PFSK-1 (cell line): Measurements from ENCODE around the gene ESR2.

Source experiments
- FOXP2 ChIP-seq: optimal IDR thresholded peaks from 2 replicates; pipeline ENCODE3; 2011; ENCODE audit warnings: borderline replicate concordance, control low read depth, inconsistent platforms; ENCODE audit not compliant: insufficient read depth; ENCODE audit errors: extremely low read length, extremely low read depth
- POLR2AphosphoS5 ChIP-seq: IDR thresholded peaks from 2 replicates; pipeline ENCODE4 v1.6.1; 2012; ENCODE audit warnings: low read depth, mild to moderate bottlenecking, control low read depth, low read length, moderate library complexity
- SIN3A ChIP-seq: IDR thresholded peaks from 2 replicates; pipeline ENCODE4 v1.6.1; 2012; ENCODE audit warnings: mild to moderate bottlenecking, low read length, moderate library complexity, borderline replicate concordance; ENCODE audit not compliant: insufficient read depth
- TAF1 ChIP-seq: IDR thresholded peaks from 2 replicates; pipeline ENCODE4 v1.6.1; 2012; ENCODE audit warnings: low read length, control low read depth, borderline replicate concordance; ENCODE audit not compliant: insufficient read depth
- TF ChIP-seq, protein P1 (sequence below), 2 experiments: IDR thresholded peaks; 2 replicates each; pipeline versions ENCODE4 v1.6.1 to v1.8.0; 2011 to 2012; ENCODE audit warnings: low read depth in 2 of 2, low read length in 2 of 2, control low read depth in 1 of 2, inconsistent platforms in 1 of 2, mild to moderate bottlenecking in 1 of 2, moderate library complexity in 1 of 2; ENCODE audit not compliant: insufficient read depth in 1 of 2

Gene ESR2

GRCh38 chr14:64176330-64176729 is 117.8 kb downstream of the ESR2 start:
- TF ChIP-seq, protein P1, sequence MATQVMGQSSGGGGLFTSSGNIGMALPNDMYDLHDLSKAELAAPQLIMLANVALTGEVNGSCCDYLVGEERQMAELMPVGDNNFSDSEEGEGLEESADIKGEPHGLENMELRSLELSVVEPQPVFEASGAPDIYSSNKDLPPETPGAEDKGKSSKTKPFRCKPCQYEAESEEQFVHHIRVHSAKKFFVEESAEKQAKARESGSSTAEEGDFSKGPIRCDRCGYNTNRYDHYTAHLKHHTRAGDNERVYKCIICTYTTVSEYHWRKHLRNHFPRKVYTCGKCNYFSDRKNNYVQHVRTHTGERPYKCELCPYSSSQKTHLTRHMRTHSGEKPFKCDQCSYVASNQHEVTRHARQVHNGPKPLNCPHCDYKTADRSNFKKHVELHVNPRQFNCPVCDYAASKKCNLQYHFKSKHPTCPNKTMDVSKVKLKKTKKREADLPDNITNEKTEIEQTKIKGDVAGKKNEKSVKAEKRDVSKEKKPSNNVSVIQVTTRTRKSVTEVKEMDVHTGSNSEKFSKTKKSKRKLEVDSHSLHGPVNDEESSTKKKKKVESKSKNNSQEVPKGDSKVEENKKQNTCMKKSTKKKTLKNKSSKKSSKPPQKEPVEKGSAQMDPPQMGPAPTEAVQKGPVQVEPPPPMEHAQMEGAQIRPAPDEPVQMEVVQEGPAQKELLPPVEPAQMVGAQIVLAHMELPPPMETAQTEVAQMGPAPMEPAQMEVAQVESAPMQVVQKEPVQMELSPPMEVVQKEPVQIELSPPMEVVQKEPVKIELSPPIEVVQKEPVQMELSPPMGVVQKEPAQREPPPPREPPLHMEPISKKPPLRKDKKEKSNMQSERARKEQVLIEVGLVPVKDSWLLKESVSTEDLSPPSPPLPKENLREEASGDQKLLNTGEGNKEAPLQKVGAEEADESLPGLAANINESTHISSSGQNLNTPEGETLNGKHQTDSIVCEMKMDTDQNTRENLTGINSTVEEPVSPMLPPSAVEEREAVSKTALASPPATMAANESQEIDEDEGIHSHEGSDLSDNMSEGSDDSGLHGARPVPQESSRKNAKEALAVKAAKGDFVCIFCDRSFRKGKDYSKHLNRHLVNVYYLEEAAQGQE (IDR thresholded peaks at IDR 0.05; ENCODE audit: insufficient read depth in 1 of 2, low read depth in 2 of 2, low read length in 2 of 2): no peak
- no peak for TF ChIP-seq SIN3A
- no peak for TF ChIP-seq FOXP2

GRCh38 chr14:64174922-64175782 is 119.0 kb downstream of the ESR2 start:
- TF ChIP-seq TAF1 (no peak), SIN3A (no peak), FOXP2 (no peak), POLR2AphosphoS5 (no peak)

DNA sequence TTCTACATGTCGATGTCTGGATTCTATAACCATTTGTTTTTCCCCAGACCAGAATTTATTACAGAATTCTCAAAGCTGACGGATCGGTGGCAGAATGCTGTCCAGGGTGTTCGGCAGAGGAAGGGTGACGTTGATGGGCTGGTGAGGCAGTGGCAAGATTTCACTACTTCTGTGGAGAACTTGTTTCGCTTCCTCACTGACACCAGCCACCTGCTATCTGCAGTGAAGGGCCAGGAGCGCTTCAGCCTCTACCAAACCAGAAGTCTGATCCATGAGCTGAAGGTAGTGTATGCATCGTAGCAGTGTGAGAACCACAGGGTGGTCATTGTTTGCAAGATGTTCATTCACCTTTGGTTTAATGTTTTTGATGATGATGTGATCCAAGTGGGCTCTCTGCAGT is 124.0 kb downstream of the ESR2 start:
- TF ChIP-seq POLR2AphosphoS5 (no peak), FOXP2 (no peak), TAF1 (no peak), SIN3A (no peak)
- TF ChIP-seq, protein P1 (IDR thresholded peaks at IDR 0.05; ENCODE audit: insufficient read depth in 1 of 2, low read depth in 2 of 2, low read length in 2 of 2): no peak

DNA sequence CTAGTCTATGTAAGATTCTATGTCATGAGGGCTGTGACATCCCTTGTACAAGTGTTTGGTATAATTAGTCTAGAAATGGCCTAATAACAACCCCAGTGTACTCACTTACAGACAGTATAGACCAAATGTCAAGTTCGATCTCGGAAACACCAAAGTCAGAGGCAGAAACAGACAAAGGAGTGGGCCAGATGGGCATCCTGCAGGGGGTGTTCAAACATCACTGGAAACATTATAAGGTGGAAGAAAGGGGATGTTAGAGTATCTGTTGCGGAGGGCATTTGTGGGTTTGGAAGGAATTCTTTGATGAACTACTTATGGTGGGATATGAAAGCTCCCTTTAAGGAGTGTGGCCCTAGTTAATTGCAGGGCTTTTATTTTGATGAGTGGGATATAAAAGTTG is 134.6 kb downstream of the ESR2 start:
- TF ChIP-seq TAF1: no peak

- TF ChIP-seq TAF1: no peak
- no peak for TF ChIP-seq POLR2AphosphoS5
- no peak for TF ChIP-seq FOXP2
- TF ChIP-seq SIN3A: no peak
- TF ChIP-seq, protein P1 (IDR thresholded peaks at IDR 0.05; ENCODE audit: insufficient read depth in 1 of 2, low read depth in 2 of 2, low read length in 2 of 2): no peak
Observed at GRCh38 chr14:64158608-64159007, 135.6 kb downstream of the ESR2 start.

DNA sequence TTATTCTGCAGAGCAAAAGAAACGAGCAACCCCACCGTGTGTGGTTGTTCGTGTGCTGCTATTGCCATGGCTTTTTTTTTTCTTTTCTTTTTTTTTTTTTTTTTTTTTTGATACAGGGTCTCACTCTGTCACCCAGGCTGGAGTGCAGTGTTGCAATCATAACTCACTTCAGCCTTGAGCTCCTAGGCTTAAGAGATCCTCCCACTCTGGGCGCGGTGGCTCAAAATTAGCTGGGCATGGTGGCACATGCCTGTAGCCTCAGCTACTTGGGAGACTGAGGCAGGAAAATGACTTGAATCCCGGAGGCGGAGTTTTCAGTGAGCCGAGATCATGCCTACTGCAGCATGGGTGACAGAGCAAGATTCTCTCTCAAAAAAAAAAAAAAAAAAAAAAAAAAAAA is 144.2 kb downstream of the ESR2 start:
- no peak for TF ChIP-seq FOXP2
- TF ChIP-seq, protein P1 (IDR thresholded peaks at IDR 0.05; ENCODE audit: insufficient read depth in 1 of 2, low read depth in 2 of 2, low read length in 2 of 2): no peak
- no peak for TF ChIP-seq SIN3A
- no peak for TF ChIP-seq TAF1
- no peak for TF ChIP-seq POLR2AphosphoS5
